GM19035 (cell line): ENCODE data around the gene TEX101.
"Not testable (repeated sequence)": the region's sequence is repeated elsewhere in the genome, so short reads cannot be mapped to it uniquely, and the experiment has no call there.

Experiments used
- ATAC-seq: cut with Tn5 transposase; IDR thresholded peaks from one replicate; pipeline ENCODE4 v1.9.1; 2021; ENCODE audit not compliant: unreplicated experiment

TEX101 gene, protein sequence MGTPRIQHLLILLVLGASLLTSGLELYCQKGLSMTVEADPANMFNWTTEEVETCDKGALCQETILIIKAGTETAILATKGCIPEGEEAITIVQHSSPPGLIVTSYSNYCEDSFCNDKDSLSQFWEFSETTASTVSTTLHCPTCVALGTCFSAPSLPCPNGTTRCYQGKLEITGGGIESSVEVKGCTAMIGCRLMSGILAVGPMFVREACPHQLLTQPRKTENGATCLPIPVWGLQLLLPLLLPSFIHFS

DNA sequence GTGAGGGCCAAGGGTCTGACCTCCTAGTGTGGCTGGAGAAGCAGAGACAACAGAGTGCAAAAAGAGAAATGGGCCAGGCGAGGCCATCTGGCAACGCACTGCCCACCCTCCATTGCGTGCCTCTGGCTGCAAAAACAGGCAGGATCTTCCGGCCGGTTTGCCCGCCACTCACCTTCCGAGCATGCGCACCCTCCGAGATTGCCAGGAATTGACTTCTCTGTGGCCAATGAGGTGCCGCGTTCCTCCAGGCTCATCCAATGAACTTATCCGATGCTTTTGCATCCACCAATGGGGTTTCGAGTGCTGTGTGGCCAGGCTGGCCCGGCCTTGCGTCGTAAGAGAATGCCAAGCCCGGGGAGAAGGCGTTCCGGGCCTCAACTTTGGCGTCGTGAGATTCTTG lies at the start of gene TEX101:
TEX101 (plus strand) TSS at position 337 of the 400 bp plus-strand sequence. CDS start 1,030 bp downstream, outside the sequence.
- ATAC-seq = no peak

DNA sequence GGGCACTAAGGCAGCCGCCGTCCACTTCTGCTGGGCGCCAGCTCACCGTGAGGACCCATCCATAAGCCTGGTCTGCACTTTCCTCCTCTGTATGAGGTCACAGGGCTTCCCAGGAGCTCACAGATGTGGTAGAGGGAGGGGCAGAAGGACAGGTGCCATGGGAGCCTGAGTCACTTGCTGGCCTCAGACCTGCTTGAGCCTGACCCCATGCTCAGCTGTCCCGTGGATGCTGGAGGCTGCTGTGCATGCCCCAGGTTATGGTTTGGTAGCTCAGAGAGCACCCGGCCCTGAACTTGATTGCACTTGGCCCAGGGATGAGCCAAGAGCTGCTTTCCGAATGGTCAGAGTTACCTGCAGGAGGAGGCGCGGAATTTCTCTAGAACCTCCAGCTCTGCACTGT lies 49.0 kb upstream of the TEX101 start:
- ATAC-seq = not testable (repeated sequence)

DNA sequence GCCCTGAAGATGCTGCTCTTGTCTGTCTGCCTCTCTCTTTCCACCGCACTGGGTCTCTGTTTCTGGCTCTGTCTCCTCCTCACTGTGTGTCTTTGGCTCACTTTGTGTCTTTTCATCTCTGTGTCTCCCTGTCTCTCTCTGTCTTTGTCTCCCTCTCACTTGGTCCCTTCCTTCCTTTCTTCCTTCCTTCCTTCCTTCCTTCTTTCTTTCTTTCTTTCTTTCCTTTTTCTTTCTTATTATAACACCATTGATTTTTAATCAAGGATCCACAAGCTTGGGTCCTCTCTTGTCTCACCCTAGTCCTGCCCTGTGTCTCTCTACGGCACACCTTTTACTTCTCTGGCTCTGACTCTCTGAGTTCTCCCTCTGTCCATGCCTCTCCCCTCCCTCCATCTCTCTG lies 46.9 kb upstream of the TEX101 start:
- ATAC-seq = no peak

DNA sequence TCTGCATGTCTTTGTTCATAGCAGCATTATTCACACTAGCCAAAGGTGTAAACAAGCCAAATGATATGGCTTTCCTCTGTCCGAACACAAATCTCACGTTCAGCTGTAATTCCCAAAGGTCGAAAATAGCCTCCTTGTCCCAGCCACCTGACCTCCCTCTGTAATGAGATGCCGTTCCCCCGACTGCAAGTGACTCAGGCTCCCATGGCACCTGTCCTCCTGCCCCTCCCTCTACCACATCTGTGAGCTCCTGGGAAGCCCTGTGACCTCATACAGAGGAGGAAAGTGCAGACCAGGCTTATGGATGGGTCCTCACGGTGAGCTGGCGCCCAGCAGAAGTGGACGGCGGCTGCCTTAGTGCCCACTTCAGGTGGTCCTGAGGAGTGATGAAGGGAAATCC lies 45.8 kb upstream of the TEX101 start:
- ATAC-seq = not testable (repeated sequence)

DNA sequence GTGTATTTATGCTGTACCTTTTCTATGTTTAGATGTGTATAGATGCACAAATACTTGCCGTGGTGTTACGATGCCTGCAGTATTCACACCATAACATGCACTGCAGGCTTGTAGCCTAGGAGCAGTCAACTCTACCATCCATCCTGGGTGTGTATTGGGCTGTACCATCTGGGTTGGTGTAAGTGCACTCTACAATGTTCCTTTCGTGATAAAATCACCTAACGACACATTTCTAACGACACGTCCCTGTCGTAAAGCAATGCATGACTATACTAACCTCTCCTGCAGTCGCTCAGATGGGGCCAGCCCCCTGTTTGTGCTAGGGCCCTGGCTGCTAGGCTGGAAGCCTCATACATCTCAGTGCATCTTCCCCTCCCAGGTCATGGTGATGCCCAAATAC lies 42.8 kb upstream of the TEX101 start:
- no peak for ATAC-seq

DNA sequence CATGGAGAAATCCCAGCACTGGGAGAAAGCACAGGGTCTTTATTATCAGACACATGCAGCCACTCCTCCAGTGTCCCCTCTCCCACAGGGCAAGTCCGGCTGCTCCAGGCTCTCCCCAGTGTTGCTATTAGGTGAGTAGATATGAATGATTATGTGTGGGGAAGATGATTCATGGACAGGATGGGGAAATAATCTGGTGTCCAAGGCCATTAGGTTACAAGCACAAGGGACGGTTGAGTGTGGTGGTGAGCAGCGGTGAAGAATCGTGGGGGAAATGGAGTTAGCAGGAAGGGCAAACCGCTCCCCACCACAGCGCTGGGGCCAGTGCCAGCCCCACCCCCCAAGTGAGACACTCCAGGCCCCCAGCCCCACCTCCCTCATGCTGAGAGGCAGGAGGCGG lies 42.2 kb upstream of the TEX101 start:
- no peak for ATAC-seq

DNA sequence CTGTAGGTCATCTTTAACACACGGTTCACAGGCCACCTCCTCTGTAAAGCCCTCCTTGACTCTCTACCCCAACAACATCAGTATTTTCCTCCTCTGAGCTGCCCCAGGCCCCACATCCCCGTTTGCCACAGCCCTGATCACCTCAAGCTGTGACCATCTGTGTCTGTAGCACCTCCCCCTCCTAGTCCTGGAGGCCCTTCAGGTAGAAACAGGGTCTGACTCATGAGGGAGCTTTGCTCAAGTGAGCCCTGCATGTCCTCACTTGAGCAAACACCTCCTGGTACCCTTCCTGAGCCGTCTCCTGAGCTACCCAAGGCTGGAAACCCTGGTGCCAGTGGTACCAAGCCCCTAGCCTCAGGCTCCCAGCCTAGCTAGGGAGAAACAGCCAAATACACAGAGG lies 37.1 kb upstream of the TEX101 start:
- not testable (repeated sequence) for ATAC-seq

DNA sequence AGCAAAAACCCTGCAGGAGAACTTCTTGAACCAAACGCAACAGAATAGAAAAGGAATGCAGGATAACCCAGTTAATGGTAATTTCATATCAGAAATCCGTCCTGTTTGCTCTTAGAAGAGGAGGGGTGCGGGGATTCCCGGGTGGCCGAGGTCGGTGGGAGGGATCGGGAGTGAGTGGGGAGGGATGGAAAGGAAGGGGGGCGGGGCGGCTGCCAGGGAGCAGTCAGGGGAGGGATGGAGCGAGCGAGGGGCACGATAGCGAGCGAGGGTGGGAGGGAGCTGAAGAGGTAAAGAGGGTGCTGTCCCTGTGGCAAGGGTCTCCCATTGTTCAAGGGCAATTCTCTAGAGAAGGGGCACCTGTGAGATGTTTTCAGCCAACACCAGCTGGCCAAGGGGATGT lies 34.7 kb upstream of the TEX101 start:
- no peak for ATAC-seq

DNA sequence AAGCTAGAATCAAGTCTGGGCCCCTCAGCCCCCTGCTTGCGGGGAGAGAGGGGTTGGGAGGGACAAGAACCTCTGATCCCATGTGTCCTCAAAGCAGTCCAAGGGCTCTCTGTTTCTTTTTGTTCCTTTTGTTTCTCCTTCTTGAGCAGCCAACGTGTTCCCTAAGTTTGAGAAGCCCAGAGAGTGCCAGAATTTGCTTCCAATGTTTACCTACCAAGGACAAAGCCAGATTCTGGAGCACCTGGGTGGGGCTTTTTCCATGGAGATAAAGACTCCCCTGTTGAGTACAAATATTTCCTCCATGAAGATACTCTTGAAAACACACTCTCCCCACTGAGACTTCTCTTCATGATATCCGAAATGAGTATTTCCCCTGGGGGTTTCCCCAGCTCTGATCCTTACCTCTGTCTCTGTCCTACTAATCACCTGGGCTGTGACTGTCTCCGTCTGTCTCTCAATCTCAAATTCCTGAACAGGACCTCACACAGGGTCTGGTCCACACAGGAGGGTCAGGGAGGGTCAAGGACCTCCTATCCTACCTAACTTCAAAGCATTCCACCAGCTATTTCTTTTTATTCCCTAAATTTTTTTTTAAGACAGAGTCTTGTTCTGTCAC lies 33.8 kb upstream of the TEX101 start:
- no peak for ATAC-seq

DNA sequence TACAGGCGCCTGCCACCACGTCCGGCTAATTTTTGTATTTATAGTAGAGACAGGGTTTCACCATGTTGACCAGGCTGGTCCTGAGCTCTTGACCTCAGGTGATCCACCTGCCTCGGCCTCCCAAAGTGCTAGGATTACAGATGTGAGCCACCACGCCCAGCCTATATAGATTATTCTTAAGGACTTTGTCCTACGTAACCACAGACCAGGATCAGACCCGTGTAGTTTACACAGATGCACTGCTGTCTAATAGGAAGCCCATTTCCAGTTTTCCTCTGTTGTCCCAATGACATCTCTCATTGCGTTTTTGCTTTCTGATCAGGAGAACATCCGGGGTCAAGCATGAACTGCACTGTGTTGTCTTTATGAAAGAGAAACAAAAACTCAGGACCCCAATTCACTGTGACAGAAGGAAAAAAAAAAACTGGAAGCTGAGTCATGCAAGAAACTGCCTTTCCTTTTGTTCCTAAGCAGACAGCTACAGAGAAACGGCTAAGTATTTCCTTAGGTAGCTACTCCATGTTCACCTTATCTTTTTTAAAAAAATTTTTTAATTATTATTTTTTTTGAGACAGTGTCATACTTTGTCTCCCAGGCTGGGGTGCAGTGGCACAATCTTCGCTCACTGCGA lies 32.0 kb upstream of the TEX101 start:
- not testable (repeated sequence) for ATAC-seq

DNA sequence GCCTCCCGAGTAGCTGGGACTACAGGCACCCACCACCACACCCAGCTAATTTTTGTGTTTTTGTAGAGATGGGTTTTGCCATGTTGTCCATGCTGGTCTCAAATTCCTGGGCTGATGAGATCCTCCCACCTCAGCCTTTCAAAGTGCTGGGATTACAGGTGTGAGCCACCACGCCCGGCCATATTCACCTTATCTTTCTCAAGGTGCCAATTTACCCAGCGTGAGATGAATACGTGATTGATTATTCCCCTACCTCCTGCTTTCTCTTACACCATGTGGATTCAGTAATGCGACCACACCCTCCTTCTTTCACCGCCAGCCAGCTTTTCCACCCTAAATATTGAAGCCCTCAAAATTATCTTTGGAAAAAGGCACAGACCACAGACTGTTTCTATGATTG lies 31.4 kb upstream of the TEX101 start:
- not testable (repeated sequence) for ATAC-seq

DNA sequence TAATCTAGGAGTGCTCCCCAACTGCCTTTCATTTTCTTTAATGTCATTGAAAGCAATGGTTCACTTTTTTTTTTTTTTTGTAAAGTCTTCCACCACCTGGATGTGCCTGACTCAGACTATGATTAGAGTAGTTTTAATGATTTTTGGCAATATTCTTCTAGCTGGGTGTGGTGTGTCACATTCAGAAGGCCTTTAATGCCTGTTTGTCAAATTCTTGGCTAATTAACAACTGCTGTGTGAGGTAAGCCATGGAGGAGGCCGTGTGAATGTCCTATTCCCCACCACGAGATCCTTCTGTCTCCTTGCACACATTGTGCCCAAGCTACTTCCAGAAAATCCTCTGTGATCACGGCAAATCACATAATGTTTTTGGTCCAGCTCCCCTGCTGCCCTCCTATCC lies 30.9 kb upstream of the TEX101 start:
- not testable (repeated sequence) for ATAC-seq

DNA sequence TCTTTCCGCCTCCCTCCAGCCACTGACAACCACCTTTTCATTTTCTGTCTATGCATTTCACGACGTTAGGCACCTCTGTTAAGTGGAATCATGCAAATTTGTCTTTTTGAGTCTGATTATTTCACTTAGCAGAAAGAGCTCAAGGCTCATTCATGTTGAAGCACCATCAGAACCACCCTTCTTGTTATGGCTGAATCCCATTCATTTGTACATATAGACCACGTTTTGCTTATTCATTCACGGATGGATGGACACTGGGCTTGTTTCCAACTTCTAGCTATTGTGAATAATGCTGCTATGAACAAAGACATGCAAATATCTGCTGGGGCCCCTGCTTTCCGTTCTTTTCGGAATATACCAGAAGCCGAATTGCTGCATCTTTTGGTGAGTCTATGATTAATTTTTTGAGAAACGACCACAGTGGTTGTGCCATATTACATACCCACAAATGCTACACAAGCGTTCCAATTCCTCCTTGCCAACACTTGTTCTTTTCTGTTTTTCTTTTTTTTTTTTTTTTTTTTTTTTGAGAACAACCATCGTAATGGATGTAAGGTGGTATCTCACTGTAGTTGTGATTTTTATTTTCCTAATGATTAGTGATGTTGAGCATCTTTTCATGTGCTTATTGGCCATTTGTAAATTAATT lies 23.7 kb upstream of the TEX101 start:
- ATAC-seq = not testable (repeated sequence)

DNA sequence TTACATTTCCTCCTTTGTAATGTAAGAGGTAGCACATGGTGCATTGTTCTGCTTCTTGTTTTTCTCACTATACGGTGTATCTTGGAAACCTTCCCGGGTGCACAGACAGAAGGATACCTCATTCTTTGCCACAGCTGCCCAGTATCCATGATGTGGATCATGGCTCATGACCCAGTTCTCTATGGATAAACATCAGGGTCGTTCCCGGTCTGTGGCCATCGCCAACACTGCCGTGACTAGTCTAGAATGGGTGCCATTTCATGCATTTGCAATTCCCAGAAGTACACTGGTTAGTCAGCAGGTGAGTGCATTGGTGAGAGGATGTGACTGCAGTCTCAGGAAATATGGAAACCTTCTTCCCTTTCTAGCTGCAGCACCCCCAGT lies 23.1 kb upstream of the TEX101 start:
- ATAC-seq = not testable (repeated sequence)

DNA sequence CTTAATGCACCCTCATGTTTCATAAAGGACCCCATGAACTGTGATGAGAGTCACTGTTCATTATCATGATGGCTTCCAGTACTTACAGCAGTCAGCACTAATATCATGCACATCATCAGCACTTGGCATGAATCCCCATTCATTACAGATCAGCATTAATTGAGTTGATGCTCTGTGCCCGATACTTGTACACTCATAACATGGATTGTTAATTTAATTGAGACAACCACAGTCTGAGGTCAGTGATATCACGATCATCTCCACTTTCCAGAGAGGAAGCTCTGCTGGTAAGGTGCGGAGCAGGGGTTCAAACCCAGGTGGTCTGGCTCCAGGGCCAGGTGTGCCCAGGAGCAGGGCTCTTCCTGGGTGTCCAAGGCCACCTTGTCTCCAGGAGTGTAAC lies 21.2 kb upstream of the TEX101 start:
- not testable (repeated sequence) for ATAC-seq

DNA sequence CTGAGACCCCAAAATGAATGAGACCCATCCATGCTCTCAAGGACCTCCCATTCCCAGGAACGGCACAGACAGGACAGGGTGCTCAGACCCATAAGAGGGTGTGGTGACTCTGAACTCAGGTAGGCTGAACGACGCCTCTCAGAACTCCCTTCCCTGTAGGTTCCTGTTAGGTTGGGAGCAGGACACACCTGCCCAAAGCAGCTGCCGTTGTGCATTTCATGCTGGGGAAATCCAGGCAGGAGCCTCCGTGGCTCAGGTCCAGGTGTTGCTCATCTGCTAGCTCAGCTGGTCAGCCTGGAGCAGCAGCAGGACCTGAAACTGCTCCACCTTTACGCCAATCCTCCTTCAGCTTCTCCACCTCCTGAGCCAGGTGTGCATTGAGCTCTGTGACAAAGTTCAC lies 19.1 kb upstream of the TEX101 start:
- ATAC-seq = no peak

DNA sequence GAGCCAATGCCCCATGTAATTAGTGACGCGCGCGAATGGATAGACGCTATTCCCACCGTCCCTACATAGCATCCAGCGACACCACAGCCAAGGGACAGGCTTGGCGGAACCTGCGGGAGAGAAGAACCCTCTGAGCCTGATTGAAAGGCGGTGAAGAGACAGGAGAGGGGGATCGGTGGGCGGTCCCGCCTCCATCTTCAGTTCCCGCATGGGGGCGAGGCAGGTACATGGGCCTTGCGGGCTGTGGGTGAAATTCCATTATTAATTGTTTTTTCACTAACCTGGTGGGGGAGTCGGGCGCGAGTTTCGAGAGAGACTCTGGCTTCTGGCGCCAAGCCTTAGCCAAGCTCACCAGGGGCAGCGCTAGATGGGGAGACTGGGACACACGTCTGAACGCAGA lies 8.4 kb upstream of the TEX101 start:
- no peak for ATAC-seq

DNA sequence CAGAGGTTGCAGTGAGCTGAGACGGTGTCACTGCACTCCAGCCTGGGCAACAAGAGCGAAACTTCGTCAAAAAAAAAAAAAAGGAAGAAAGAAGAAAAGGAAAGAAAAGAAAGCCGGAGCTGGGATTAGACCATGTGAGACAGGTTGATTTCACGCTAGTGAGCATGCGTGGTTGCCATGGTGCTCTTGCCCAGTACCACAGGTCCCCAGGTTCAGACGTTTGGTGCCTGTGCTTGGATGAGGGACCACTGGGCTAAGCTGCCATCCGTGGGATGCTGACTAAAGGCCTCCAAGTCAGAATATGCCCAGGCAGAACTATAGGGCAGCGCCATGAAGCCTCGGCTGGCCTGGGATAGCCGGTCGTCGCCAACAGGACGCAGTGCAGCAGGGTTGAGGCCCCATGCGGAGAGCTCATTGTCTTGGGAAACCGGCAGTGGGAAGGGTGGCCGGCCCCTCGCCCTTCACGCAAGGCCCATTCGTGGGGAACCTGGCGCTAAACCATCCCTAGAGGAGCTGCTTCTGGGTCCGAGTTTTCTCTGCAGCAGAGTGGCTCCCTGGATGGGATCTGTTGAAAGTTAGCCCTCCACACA lies 7.2 kb upstream of the TEX101 start:
- ATAC-seq = no peak

DNA sequence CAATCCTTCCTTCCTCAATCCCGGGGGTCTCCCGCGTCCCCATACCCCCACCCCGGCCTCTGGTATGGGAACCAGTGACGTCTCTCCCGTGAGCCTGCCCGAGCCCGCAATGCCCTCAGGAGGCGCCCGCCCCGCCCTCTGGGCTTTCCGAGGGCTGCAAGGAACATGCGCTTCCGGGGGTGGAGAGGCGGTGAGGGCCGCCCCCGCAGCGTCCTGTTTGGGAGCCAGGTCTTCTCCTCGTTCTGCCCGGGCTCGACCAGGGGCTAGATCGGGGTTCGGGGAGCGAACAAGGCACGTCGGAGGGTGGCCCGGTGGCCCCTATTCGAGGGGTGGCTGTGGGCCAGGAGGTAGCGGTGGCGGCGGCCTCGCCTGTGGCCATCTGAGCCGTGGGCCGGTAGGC lies 6.6 kb upstream of the TEX101 start:
- ATAC-seq = no peak

DNA sequence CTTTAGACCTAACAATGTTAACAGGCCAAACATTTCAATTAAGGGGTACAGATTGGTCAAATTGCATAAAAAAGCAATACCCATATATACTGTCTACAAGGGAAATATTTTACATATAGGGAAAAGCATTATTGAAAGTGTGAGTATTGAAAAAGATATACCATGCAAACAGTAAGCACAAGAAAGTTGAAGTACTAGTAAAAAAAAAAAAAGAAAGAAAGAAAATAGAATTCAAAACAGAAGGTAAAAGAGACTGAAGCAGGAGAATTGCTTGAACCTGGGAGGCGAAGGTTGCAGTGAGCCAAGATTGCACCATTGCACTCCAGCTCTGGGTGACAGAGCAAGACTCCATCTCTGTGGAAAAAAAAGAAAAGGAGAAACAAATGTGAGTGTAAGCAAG lies 5.3 kb upstream of the TEX101 start:
- ATAC-seq = no peak

DNA sequence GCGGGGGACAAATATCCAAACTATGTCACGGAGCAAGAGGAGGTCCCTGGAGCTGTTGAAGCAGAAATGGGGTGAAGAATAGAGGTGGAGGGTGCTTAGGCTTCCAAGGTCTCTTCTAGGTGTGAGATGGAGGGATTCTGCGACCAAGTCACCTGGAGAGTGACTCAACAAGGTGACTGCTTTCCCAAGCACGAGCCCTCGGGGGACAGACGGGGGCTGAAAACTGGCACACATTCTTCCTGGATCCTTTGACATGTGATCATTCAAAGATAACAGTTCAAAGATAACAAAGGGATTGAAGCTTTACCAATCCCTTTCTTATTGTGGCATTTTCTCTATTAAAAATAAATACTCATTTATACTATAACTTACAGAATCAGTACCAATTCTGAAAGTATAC lies 2.2 kb upstream of the TEX101 start:
- ATAC-seq = no peak
